Airway epithelial cell (primary cell): ENCODE data around the gene TPSAB1. TPM values are rescaled to one million over a fixed set of nuclear protein-coding genes. Genes with fewer than 3 reads are reported as not detected.

Source experiments
- total RNA-seq: library from RNA; depleted of rRNA; stranded (reverse); fragments of >200 nt; gene quantifications from 2 replicates; pipeline ENCODE4 v1.2.3, GENCODE V29; 2015

The TPSAB1 gene
- not detected in 2 replicates for total RNA-seq

DNA sequence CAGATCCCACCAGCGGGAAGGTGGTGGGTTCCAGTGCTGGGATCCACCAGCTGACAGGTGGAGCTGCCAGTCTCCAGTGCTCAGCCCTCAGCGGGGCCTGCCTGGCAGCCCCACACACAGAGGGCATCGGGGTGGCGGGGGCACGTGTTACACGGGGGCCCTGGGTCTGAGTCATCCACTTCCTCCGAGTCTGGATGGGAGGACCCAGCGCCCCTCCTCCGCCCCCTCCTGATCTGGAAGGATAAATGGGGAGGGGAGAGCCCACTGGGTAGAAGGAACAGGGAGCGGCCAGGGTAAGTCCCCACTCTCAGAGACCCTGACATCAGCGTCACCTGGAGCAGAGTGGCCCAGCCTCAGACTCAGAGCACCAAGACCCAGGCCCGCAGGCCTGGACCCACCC lies at the start of gene TPSAB1:
TPSAB1 (plus strand) TSS at position 270 of the 400 bp plus-strand sequence. CDS start 234 bp downstream, outside the sequence.

DNA sequence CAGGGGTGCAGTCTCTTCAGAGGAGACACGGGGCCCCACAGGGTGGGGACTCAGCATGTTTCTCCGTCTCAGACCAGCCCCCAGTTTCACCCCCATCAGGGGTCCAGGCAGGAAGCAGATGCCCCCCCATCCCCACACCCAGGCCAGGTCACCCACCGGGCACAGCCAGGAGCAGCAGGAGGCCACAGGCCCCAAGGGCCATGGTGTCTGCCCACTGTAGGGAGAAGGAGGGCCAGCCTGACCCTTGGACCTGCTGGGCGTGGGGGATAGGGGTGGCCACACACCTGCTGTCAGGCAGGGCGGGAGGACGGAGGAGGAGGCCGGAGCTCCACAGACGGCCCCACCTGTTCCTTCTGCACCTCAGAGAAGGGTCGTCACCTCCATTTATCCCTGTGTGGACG lies 15.5 kb upstream of the TPSAB1 start, which contains the start of gene TPSG1:
TPSG1 (minus strand) TSS at position 218 of the 401 bp plus-strand sequence; CDS start at position 202, 16 bp downstream.

DNA sequence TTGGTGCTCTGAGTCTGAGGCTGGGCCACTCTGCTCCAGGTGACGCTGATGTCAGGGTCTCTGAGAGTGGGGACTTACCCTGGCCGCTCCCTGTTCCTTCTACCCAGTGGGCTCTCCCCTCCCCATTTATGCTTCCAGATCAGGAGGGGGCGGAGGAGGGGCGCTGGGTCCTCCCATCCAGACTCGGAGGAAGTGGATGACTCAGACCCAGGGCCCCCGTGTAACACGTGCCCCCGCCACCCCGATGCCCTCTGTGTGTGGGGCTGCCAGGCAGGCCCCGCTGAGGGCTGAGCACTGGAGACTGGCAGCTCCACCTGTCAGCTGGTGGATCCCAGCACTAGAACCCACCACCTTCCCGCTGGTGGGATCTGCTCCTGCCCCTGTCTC lies 10.4 kb upstream of the TPSAB1 start, which contains the start of gene TPSB2:
TPSB2 (minus strand) TSS at position 101 of the 387 bp plus-strand sequence. CDS start 233 bp downstream, outside the sequence.

DNA sequence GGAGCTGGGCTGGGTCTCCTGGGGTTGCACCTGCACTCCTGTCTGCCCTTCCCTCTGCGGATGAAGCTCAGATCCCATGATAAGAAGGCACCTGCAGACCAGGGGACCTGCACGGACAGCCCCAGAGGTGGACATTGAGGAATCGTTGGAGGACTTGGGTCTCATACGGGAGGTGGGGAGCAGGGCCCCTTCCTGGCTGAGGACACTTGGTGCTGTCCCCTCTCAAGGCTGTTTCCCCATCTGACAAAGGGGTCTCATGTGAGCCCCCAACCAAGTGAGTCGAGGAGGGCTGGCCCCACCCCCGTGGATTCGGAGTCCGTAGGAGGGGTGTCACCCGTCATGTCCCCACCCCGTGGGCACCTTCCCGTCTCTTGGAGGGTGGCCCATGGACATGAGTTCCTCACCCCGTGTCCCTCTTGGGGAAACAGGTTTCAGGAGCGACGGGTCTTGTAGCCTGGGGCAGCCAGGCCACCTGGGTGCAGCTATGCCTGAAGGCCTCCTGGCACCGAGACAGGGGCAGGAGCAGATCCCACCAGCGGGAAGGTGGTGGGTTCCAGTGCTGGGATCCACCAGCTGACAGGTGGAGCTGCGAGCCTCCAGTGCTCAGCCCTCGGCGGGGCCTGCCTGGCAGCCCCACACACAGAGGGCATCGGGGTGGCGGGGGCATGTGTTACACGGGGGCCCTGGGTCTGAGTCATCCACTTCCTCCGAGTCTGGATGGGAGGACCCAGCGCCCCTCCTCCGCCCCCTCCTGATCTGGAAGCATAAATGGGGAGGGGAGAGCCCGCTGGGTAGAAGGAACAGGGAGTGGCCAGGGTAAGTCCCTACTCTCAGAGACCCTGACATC lies 15.0 kb downstream of the TPSAB1 start, which contains the start of gene TPSD1:
TPSD1 (plus strand) TSS at position 794 of the 847 bp plus-strand sequence. CDS start 212 bp downstream, outside the sequence.

Other genes with a start within 250 kb of the TPSAB1 start
- gene SSTR5, start 168.0 kb upstream of the TPSAB1 start, total RNA-seq, result not detected in 2 replicates
- not detected in 2 replicates for gene C1QTNF8, start 144.5 kb upstream of the TPSAB1 start, total RNA-seq
- gene CACNA1H, start 87.6 kb upstream of the TPSAB1 start, total RNA-seq, result 0.07 and 0.37 TPM in 2 replicates
- gene TPSG1, start 15.4 kb upstream of the TPSAB1 start, total RNA-seq, result not detected in 2 replicates
- gene TPSB2, start 10.5 kb upstream of the TPSAB1 start, total RNA-seq, result not detected in 2 replicates
- not detected in 2 replicates for gene TPSD1, start 15.4 kb downstream of the TPSAB1 start, total RNA-seq
- 68.8 and 72.0 TPM in 2 replicates for gene UBE2I, start 68.9 kb downstream of the TPSAB1 start, total RNA-seq
- 0.21 TPM in 1 of 2 replicates, not detected in the other for gene BAIAP3, start 92.9 kb downstream of the TPSAB1 start, total RNA-seq
- 108 and 192 TPM in 2 replicates for gene TSR3, start 111.2 kb downstream of the TPSAB1 start, total RNA-seq
- 23.6 and 24.6 TPM in 2 replicates for gene GNPTG, start 111.2 kb downstream of the TPSAB1 start, total RNA-seq
- gene UNKL, start 174.0 kb downstream of the TPSAB1 start, total RNA-seq, result 5.3 and 9.3 TPM in 2 replicates
- 25.5 and 26.0 TPM in 2 replicates for gene UQCC4, start 180.0 kb downstream of the TPSAB1 start, total RNA-seq
- gene PERCC1, start 190.4 kb downstream of the TPSAB1 start, total RNA-seq, result not detected in 2 replicates
- not detected in 2 replicates for gene CCDC154, start 203.9 kb downstream of the TPSAB1 start, total RNA-seq
- gene CLCN7, start 234.3 kb downstream of the TPSAB1 start, total RNA-seq, result 15.7 and 39.3 TPM in 2 replicates
- gene PTX4, start 248.2 kb downstream of the TPSAB1 start, total RNA-seq, result not detected in 2 replicates